ENCODE results near the gene SLC7A7. TPM values are rescaled to one million over a fixed set of nuclear protein-coding genes. Genes with fewer than 3 reads are reported as not detected.

SLC7A7 gene
- total and polyA plus RNA-seq, 8 donors = 9.6 to 67.6 (median 10.3) TPM

DNA sequence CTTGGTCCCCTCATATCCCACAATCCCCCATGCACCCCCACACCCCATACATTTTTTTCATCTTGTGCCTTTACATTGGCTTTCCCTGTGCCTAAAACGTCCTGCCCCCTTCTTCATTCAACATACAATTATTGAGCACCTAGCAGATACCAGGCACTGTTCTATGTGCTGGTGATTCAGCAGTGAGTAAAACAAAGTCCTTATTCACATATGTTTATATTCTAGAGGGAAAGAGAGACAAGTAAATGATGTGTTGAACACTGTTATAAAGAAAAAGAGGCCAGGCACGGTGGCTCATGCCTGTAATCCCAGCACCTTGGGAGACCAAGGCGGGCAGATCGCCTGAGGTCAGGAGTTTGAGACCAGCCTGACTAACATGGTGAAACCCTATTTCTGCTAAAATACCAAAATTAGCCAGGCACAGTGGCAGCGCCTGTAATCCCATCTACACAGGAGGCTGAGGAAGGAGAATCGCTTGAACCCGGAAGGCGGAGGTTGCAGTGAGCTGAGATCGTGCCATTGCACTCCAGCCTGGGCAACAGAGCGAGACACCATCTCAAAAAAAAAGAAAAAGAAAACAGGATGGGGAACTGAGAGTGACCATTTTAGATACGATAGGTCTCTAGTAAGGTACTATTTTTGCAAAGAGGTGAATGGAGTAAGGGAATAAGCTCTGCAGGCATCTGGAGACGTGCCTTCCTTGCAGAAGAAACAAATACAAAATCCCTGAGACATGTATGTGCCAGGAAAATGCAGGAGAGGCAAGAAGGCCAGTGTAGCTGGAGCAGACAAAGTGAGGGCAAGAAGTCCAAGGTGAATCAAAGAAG lies 12.2 kb downstream of the SLC7A7 start:
- no peak overlapping the region for H3K27ac ChIP-seq
- intact Hi-C loops (cut with DNase I) = no loop called here
- no peaks in the 10 kb centered on the region for H3K27me3 ChIP-seq
- H3K4me1 ChIP-seq = peaks cover 0 to 44% of the 10 kb centered on the region in 2 donors
- H3K36me3 ChIP-seq = peaks cover 0 to 4% of the 10 kb centered on the region in 2 donors
- H3K4me3 ChIP-seq = no peak overlapping the region
- TF ChIP-seq, protein P1, sequence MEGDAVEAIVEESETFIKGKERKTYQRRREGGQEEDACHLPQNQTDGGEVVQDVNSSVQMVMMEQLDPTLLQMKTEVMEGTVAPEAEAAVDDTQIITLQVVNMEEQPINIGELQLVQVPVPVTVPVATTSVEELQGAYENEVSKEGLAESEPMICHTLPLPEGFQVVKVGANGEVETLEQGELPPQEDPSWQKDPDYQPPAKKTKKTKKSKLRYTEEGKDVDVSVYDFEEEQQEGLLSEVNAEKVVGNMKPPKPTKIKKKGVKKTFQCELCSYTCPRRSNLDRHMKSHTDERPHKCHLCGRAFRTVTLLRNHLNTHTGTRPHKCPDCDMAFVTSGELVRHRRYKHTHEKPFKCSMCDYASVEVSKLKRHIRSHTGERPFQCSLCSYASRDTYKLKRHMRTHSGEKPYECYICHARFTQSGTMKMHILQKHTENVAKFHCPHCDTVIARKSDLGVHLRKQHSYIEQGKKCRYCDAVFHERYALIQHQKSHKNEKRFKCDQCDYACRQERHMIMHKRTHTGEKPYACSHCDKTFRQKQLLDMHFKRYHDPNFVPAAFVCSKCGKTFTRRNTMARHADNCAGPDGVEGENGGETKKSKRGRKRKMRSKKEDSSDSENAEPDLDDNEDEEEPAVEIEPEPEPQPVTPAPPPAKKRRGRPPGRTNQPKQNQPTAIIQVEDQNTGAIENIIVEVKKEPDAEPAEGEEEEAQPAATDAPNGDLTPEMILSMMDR (IDR thresholded peaks at IDR 0.05) = no peak
- DNase-seq = no peak
- ATAC-seq = no peak
- no peaks in the 10 kb centered on the region for H3K9me3 ChIP-seq

DNA sequence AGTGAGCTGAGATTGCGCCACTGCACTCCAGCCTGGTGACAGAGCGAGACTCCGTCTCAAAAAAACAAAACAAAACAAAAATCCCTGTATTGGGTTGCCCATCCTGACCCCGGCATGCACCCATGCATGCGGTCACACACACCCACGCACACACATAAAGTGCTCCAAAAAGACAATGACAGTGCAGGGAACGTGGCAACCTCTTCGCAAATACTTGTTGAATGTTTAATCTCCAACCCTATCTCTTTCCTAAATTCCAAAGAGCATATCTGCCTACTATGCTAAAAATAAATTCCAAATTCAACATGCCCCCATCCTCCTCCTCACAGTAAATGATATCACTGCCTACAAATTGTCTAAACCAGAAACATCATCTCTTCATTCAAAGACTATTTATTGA lies 13.5 kb downstream of the SLC7A7 start:
- Histone ChIP-seq H3K4me1 (peaks cover 0 to 56% of the 10 kb centered on the region in 2 donors), H3K4me3 (no peak overlapping the region), H3K27me3 (no peaks in the 10 kb centered on the region), H3K9me3 (no peaks in the 10 kb centered on the region), H3K36me3 (peaks cover 0 to 4% of the 10 kb centered on the region in 2 donors), H3K27ac (no peak overlapping the region)
- TF ChIP-seq, protein P1 (IDR thresholded peaks at IDR 0.05) = no peak
- intact Hi-C loops (cut with DNase I) = no loop called here
- no peak for DNase-seq
- no peak for ATAC-seq

DNA sequence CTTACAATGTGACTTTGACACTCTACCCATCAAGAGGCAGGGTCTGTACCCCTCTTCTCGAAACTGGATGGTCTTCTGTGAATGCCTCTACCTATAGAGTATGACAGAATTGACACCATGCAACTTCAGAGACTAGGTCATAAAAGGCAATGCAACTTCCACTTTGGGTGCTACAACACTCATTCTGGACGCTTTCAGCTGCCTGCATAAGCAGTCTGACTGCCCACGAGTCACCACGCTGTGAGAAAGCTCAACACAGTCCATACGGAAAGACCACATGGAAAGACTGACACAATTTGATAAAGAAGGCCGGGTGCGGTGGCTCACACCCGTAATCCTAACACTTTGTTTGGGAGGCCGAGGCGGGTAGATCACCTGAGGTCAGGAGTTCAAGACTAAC lies 14.9 kb downstream of the SLC7A7 start:
- no peak for DNase-seq
- ATAC-seq = peak; percentile 52
- Histone ChIP-seq H3K27me3 (no peaks in the 10 kb centered on the region), H3K4me3 (no peak overlapping the region), H3K9me3 (no peaks in the 10 kb centered on the region), H3K27ac (no peak overlapping the region), H3K4me1 (peaks cover 0 to 58% of the 10 kb centered on the region in 2 donors), H3K36me3 (peaks cover 0 to under 1% of the 10 kb centered on the region in 2 donors)
- TF ChIP-seq, protein P1 (IDR thresholded peaks at IDR 0.05) = no peak
- intact Hi-C loops (cut with DNase I) = no loop called here

DNA sequence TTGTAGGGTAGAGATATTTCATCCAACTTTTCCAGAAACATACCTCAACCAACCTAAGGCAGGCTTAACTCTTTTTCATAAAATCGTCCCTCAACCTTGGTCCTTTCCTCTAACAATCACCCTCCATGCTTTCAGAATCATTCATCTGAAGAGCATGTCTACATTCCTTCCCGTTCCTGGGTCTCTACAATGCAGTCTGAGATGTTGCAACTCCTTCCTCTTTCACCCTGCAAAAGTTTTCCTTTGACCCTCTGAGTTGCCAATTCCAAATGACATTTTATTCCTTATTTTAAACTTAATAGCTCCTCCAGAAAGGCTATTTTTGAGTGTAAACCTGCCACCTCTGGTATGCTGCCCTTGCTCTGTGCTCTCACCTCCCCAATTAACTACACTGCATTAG lies 16.7 kb downstream of the SLC7A7 start:
- Histone ChIP-seq H3K4me1 (peaks cover 0 to 53% of the 10 kb centered on the region in 2 donors), H3K4me3 (no peak overlapping the region), H3K9me3 (no peaks in the 10 kb centered on the region), H3K27ac (peak overlapping the region in 1 of 2 donors; percentile 70), H3K36me3 (no peaks in the 10 kb centered on the region), H3K27me3 (no peaks in the 10 kb centered on the region)
- ATAC-seq (no peak), DNase-seq (no peak)
- intact Hi-C loops (cut with DNase I) = no loop called here
- TF ChIP-seq, protein P1 (IDR thresholded peaks at IDR 0.05) = no peak

DNA sequence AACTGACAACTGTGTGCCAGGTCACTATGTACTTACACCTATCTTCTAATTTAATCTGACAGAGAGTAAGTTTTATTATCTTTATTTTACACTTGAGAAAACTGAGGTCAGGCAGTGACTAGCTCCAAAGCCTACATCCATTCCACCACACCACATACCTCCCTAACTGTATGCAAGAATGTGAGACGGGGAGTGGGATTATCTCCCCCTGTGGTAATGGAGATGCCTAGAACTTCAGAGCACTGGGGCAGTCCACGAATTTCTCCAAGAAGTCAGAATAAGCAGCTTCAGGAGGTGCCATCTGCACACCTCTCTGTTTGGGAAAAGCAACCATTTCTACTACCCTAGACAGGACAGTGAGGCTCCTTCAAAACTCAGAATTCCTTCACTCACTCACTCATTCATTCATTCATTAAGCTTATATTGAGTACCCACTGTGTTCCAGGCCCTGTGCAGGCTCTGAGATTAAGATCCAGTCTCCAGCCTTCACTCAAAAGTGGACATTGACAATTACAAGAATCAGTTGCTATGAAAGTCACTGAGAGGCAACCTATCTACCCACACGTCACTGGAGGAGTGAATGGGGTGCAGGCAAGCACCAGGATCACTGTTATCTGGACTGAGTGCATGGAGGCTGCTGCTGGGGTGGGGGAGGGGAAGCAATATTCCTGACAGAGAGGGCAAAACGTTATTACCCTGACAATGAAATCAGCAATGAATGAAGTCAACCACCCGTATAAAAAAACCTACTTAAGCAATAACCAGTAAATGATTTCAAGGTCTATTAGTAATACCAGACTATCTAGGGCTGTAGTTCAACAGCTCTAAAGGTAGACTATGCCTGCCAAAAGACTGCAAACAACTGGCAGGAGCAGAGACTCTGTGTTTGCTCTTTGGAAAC lies 18.0 kb downstream of the SLC7A7 start:
- H3K36me3 ChIP-seq = no peaks in the 10 kb centered on the region
- H3K27me3 ChIP-seq = no peaks in the 10 kb centered on the region
- DNase-seq (no peak), ATAC-seq (no peak)
- intact Hi-C loops (cut with DNase I) = no loop called here
- TF ChIP-seq, protein P1 (IDR thresholded peaks at IDR 0.05) = no peak
- H3K4me3 ChIP-seq = no peak overlapping the region
- H3K27ac ChIP-seq = peak overlapping the region in 1 of 2 donors; percentile 70
- peaks cover 0 to 45% of the 10 kb centered on the region in 2 donors for H3K4me1 ChIP-seq
- H3K9me3 ChIP-seq = no peaks in the 10 kb centered on the region

Measured in left lung (tissue), 10 donors.